SW480 (cell line): Measurements from ENCODE around the gene MPST.
"Not testable (repeated sequence)": the region's sequence is repeated elsewhere in the genome, so short reads cannot be mapped to it uniquely, and the experiment has no call there.

ENCODE experiments used
- DNase-seq: peaks from one replicate; pipeline ENCODE4 v3.0.0-alpha.2; 2016; ENCODE audit warnings: low spot score

MPST gene

DNA sequence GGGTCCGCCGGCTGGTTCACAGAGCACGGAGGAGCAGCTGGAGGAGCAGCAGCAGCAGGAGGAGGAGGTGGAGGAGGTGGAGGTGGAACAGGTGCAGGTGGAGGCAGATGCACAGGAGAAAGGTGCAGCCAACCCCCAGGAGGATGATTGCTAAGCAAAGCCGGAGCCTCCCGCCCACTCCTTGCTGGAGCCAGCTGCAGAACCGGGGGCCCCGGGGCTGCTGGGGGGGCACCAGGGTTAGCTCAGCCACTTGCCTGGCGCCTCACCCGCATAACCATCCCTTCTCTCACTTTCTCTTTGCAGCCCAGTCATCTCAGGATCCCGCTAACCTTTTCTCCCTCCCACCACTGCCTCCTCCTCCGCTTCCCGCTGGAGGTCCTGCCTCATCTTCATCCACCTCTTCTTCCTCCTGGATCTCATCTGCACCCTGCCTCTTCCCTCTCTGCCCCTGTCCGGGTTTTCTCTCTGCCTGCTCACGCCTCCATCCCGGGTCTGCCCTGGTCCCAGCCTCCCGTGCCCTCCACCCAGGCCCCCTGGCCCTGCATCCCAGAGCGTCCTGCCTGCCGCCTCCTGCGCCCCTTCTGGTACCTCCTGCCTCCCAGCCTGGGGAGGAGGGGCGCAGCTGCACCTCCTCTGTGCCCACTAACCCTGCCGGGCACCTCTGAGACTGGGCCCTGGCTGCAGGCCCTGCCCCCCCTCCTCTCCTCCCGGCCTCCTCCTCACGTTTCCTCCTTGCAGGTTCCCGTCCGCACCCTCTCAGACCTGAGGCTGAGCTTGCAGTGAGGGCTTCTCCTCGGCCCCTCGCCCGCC, 41.5 kb downstream of the MPST start:
- DNase-seq, result no peak

DNA sequence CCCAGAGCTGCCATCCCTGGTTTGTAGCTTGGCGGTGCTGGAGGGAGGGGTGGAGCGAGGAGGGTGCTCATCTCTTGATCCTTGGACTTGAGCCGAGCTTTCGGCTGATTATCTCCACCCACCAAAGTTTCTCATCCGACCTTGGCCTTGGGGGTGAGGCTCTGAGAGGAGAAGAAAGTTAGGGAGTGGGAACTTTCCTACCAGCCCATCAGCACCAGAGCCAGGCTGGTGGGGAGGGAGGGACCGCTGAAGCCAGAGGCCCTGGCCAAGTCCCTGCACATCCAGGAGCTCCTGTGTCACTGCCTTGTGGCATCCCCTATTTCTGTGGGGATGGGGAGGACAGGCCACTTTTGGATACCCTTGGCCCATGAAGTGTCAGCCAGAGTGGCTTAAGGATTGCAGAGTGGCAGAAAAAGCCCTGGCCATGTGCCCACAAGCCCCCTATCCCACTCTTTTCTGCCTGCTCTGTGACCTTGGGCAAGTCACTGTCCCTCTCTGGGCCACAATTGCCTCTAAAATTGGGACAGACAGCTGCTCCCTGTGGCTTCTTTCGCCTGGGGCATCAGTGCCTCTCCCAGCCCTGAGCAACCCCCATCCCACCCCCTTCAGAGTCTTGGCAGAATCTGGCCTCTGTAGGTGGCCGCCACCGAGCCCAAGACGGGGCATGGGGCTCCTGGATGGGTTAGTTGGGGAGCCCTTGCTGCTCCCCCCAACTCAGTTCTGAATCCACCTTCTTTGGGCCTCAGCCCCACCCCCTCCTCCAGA, 42.3 kb downstream of the MPST start:
- no peak for DNase-seq

DNA sequence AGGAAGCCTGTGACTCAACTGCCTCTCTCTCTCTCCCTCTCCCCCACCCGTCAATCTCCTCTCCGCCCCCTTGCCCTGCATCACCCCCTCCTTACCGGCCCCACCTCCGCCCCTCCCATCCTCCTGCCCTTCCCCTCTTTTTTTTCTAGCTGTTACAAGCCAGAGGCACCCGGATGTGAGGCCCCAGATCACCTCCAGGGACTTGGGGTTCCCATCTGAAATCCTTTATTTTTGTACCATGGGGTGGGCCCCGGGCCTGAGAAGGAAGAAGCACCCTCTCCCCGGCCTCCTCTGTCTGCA, 42.8 kb downstream of the MPST start:
- no peak for DNase-seq

DNA sequence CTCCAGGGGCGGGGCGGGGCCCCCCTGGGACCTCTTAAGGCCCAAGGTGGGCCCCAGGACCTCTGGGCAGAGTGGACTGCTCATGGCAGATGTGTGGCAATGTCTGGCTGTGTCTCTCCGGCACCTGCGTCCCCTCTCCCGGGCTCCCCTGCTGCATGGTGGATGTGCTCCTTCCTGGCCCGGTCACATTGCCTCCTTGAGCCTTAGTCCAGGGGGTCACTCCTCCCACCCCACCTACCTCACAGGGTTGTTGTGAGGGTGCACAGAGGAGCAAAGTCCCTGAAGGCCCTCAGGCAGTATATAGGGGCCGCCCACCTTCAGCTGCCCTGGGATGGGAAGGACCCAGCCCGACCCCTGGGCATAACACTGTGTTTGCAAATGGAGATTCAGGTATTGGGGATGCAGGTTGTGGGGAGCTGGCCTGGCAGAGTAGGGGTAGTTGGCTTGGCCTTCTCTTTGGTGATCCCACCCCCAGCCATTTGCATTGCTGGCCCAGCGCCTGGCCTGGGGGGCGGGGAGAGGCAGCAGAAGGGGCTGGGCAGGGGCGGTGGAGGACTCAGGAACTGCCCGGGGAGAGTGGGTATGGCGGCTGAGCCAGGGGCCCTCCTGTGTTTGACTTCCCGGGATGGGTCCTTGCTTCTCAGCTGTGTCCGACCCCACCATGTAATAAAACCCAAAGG, 43.3 kb downstream of the MPST start:
- no peak for DNase-seq

DNA sequence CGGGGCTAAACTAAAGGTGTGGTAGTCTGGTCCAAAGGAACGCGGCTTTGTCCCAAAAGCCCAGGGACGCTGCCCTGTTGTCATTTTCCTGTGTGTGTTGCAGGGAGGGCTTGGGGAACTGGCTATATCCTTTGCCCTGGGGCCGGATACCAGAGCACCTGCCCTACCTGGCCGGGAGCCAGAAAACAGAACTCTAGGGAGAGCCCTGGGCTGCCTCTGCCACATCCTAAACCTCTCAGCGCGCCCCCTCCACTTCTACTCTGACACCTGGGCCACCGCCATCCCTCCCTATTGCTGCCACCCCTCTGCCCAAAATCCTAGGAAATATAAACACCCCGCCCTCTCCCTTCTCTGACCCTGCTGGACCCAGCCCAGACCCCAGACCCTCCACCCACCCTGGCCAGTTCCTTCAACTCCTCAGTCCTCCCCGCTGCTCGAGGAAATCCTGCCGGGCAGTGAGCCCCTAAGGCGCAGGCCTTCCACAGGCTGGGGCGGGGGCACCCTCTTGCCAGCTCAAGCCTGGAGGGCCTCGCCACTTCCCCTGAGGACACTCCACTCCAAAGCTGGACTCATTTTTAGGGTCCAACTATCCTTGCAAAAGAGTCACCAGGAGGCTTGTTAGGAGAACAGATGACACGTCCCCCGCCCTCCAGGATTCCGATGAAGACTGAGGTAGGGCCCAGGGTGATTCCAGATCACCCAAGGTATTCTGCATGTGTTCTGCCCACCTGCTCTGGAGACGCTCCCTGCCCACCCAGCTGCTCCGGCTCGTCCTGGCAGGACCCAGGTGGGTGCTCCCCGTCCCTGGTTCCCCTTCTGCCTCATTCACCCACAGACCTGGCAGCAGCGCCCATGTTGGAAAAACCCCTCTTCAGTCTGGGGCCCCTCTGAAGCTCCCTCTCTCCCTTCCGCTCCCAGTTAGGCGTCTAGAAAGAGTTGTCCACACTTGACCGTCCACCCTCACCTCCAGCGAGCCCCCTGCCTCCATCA, 44.2 kb downstream of the MPST start:
- peak; percentile 43 for DNase-seq

DNA sequence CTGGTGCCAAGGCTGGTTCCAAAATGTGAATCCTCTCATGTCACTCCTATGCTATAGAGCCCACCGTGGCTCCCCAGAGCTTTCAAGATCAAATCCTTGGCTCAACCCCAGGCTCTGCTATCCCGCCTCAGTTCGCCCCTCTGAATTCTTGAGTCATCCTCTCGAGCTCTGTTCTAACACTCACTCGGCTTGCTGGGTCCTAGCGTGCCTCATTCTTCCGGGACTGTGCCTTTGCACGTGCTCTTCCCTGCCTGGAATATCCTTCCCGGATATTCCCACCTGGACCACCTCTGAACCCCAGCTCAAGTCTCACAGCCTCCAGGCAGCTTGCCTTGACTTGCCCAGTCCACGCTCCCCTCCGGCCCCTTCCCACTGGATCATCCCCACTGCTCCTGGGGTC, 45.0 kb downstream of the MPST start:
- DNase-seq, result no peak

DNA sequence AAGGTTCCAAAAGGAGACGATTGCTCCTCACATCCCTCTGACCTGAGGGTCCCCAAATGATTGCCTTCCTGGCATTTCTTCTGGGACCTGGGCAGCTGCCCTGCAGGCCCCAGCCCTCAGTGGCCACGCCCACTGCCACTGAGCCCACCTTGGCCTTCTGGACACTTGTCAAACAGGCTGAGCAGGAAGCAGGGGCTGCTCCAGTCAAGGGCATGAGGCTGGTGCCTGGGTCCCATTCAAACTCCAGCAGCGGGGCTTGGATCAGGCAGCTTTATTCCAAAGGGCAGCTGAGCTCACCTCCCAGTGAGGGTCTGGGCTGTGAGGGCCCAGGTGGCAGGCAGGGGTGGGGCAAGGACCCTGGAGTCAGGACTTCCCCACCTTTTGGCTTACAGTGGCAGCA, 45.6 kb downstream of the MPST start:
- DNase-seq, result no peak

DNA sequence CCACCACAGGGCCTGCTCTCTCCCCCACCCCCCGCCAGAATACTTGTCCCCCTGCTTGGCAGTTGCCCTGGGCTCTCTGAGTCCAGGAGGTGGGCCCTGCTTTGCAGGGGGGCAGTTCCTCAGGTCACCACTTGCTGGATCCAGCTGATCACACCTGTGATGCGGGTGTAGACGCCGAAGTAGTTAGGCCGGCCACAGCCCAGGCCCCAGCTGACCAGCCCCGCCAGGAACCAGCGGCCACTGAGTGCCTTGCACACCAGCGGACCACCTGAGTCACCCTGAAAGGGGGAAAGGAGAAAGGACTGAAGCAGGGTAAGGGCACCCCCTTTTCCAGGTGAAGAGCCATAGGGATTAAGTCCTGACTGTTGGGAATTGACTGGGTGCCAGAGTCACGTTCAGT, 46.4 kb downstream of the MPST start:
- no peak for DNase-seq

DNA sequence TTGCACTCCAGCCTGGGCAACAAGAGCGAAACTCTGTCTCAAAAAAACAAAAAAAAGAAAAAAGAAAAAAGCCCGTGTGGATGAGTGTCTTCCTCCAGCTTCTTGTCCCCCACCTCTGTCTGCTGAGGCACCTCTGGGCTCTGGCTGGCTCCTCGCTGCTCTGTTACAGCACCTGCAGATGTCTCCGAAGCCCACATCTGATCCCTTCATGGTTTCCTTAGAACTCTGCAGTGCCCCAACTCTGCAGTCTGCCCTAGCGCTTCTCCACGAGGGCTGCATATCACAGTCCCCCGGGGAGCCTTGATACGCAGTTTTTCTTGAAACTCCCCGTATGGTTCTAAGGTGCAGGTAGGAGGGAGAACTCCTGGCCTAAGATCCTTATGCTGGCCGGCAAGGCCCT, 47.9 kb downstream of the MPST start:
- DNase-seq, result no peak

DNA sequence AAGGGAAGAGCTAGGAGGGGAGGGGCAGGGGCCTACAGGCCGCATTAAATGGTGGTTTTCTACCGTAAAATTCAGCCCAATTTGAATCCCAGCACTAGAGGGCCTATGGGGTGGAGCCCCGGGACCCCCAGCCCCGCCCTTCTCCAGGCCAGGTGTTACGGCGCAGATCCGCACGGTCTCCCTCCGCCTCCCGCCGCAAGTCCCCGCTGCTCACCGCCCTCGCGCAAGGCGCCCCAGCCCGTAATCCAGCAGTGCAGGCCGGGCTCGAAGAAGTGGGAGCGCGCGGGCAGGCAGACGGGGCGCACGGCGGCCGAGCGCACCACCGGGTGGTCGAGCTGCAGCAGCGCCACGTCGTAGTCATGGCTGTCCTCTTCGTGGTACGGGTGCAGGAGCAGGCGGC, 49.3 kb downstream of the MPST start:
- no peak for DNase-seq

DNA sequence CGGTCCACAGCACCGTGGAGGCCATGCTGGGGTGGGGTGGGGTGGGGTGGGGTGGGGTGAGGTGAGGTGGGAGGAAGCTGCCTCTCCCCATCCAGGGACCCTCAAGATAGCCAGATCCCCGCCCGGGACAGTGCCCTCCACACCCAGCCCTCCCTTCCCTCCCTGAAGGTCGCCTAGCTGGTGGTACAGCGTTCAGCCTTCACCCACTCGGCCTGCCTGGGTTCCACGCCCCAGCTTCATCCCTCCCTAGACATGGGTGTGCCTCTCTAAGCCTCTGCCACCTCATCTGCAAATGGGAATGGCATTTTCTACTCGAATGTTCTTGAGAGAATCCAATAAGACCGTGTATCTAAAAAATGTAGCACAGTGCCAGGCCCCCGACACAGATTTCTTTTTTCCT, 49.8 kb downstream of the MPST start:
- DNase-seq, result no peak

DNA sequence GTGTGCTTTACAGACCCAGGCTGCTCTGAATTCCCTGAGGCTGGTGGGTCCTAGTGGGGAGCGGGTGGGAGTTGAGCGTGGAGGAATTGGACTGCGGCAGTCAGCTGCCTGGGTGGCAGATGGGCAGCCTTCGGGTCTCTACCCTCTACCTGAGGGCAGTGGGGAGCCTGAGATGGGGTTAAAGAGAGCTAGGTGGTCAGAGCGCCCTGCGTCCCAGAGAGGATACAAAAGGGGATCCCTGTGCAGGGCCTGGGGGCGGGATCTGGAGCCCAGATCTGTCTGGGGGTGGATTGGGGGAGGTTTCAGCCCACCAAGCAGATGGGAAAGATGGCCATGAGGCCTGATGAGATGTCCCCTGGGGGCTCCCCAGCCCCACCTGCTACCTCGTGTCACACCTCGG, 50.2 kb downstream of the MPST start:
- DNase-seq, result no peak

DNA sequence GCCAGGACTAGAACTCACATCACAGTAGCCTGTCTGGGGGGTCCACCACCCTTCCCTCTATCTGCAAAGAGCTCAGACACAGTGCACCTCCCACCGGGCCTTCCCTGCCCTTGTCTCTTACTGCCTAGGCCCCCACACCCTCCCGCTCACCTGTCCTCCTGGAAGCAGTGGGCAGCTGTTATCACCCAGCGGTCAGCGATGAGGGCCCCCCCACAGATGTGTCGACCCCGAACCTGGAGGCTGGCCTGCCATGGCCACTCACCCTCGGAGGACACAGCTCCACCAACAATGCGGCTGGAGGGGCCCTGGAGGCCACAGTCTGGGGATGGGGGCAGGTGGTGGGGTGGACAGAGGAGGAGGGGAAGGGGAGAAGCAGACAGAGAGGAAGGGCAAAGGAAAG, 50.8 kb downstream of the MPST start:
- no peak for DNase-seq

DNA sequence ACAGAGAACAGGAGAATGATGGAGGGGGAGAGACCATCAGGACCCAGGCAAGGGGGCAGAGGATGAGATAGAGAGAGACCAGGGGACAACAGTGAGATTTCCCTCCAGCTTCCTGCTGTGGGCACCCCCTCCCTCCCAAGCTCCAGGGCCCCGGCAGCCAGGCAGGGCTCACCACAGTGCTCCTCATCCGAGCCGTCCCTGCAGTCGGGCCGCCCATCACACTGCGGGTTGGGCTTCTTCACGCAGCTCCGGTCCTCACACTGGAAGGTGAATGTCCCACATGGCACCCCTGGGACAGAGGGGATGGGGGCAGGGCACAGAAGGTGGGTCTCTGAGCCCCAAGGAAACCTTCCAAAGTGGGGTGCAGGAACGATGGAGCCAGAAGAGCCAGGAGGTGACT, 51.2 kb downstream of the MPST start:
- no peak for DNase-seq

DNA sequence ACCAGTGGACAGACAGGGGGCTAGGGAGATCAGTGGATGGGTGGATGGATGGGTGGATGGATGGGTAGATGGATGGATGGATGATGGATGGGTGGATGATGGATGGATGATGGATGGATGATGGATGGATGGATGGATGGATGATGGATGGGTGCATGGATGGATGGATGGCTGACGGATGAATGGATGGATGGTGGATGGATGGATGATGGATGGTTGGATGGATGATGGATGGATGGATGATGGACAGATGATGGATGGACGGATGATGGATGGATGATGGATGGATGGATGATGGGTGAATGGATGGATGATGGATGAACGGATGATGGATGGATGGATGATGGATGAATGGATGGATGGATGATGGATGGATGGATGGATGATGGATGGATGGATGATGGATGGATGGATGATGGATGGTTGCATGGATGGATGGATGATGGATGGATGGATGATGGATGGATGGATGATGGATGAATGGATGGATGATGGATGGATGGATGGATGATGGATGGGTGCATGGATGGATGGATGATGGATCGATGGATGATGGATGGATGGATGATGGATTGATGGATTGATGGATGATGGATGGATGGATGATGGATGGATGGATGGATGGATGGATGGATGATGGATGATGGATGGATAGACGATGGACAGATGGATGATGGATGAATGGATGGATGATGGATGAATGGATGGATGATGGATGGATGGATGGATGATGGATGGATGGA, 52.5 kb downstream of the MPST start:
- DNase-seq, result not testable (repeated sequence)

DNA sequence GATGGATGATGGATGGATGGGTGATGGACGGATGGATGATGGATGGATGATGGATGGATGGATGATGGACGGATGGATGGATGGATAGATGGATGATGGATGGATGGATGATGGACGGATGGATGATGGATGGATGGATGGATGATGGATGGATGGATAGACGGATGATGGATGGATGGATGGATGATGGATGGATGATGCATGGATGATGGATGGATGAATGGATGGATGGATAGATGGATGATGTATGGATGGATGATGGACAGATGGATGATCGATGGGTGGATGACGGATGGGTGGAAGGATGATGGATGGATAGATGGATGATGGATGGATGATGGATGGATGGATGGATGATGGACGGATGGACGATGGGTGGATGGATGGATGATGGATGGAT, 53.1 kb downstream of the MPST start:
- no peak for DNase-seq

DNA sequence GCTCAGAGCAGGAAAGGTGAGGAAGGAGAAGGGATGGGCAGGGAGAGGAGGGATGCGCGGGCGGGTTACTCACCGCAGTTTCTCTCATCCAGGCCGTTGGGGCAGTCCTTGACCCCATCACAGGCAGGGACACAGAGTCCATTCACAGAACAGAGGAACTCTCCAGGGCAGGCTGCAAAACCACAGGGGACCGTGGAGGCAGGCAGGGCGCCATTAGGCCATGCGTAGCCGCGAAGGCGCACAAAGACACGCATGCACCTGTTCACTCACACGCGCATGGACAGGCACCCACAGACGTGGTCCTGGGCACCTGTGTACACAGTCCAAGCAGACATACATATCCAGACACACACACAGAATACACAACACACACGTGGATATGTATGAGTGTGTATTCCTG, 55.0 kb downstream of the MPST start:
- no peak for DNase-seq

DNA sequence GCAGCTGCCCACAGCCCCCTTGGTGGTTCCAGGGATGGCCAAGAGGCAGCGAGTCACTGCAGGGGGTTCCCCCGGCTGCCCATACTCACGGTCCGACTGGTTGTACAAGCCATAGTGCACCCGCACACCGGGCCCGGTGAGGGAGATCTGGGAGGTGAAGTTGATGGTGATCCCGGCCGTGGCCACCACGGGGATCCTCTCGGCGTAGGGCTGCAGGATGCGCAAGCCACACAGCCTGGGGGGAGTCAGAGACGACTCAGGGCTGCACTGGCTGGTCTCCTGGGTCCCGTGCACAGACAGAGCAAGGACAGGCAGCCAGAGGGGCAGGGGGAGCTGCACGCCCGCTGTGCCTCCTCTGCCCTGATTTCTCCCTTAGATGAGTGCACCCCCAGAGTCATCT, 55.5 kb downstream of the MPST start:
- no peak for DNase-seq

DNA sequence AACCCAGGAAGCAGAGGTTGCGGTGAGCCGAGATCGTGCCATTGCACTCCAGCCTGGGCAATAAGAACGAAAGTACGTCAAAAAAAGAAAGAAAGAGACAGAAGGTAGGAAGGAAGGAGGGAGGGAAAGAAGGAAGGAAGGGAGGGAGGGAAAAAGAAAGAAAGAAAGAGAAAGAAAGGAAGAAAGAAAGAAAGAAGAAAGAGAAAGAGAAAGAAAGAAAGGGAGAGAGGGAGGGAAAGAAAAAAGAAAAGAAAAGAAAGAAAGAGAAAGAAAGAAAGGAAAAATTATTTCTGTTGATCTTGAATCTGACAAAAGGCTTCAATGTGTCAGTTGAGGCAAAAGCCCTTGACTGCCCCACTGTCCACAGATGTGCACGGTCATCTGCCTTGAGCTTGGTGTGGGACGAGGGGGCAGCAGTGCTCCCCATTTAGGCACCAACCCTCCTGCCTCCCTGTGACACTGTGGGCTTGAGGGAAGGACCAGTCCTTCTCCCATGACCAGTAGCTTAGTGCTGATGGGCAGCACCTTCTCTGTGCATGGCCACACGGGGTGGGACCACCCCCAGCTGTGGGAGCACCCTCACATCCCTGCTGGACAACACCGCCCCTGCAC, 56.4 kb downstream of the MPST start:
- DNase-seq, result no peak

DNA sequence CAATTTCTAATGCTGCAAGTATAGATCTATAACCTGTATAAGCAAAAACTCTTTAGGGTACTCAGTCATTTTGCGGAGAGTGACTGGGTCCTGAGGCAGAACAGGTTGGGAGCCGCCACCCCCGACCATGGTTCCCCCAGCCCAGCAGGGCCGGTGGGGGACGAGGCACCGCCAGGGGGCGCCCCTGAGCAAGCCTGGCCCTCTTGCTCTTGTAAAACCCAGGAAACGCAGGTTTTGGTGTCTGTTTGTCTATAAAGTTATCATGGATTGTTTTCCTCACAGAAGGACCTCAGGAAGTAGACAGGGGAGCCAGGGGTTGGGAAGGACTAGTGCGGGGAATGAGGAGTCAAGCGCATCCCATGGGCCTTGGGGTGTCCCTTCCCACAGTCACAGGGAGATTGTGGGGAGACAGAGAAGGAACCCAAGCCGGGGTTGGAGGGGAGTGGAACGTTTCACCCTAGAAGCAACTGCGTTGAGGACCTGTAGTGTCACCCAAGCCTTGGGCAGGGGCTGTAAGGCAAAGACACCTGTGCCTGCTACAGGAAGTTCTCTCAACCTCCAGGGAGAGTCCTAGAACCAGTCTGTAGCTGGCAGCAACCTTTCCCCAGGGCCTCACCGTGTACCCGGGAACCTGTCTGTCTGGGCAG, 58.4 kb downstream of the MPST start:
- no peak for DNase-seq
